ENCODE measurements around the gene LRRC41.
"Not testable (repeated sequence)": the region's sequence is repeated elsewhere in the genome, so short reads cannot be mapped to it uniquely, and the experiment has no call there.

The LRRC41 gene

GRCh38 chr1:46303038-46303871 lies at the start of gene LRRC41, which contains the start of gene UQCRH:
TSS of gene LRRC41 (minus strand) at chr1:46303616. CDS start at chr1:46303322, 294 bp downstream.
TSS of gene UQCRH (plus strand) at chr1:46303698. CDS start at chr1:46303767, 69 bp downstream.
- DNase-seq, result peak; percentile 98

- no peak for DNase-seq
Measured at GRCh38 chr1:46352363-46352762, 48.9 kb upstream of the LRRC41 start.

- DNase-seq, result no peak
Measured at GRCh38 chr1:46345281-46345680, 41.9 kb upstream of the LRRC41 start.

- DNase-seq, result no peak
Measured at GRCh38 chr1:46344481-46344880, 41.1 kb upstream of the LRRC41 start.

- DNase-seq, result no peak
Measured at GRCh38 chr1:46343705-46344104, 40.3 kb upstream of the LRRC41 start.

GRCh38 chr1:46343351-46343695 lies 39.9 kb upstream of the LRRC41 start:
- no peak for DNase-seq

GRCh38 chr1:46342677-46343350 lies 39.4 kb upstream of the LRRC41 start:
- DNase-seq, result no peak

GRCh38 chr1:46342084-46342656 lies 38.8 kb upstream of the LRRC41 start:
- DNase-seq, result peak; percentile 71

- no peak for DNase-seq
Measured at GRCh38 chr1:46341222-46342083, 38.0 kb upstream of the LRRC41 start.

- peak; percentile 93 for DNase-seq
Measured at GRCh38 chr1:46340404-46341221, 37.2 kb upstream of the LRRC41 start, which contains the start of gene NSUN4. TSS of gene NSUN4 (plus strand) at chr1:46340807. CDS start at chr1:46340827, 20 bp downstream.

GRCh38 chr1:46337409-46337808 lies 34.0 kb upstream of the LRRC41 start:
- not testable (repeated sequence) for DNase-seq

GRCh38 chr1:46335081-46335480 lies 31.7 kb upstream of the LRRC41 start:
- DNase-seq, result no peak

- DNase-seq, result no peak
Measured at GRCh38 chr1:46334030-46334384, 30.6 kb upstream of the LRRC41 start.

GRCh38 chr1:46333300-46334029 lies 30.0 kb upstream of the LRRC41 start:
- DNase-seq, result peak; percentile 62

GRCh38 chr1:46331786-46332540 lies 28.5 kb upstream of the LRRC41 start:
- peak; percentile 66 for DNase-seq

- not testable (repeated sequence) for DNase-seq
Measured at GRCh38 chr1:46330381-46330780, 27.0 kb upstream of the LRRC41 start.

- not testable (repeated sequence) for DNase-seq
Measured at GRCh38 chr1:46329807-46330206, 26.4 kb upstream of the LRRC41 start.

- DNase-seq, result not testable (repeated sequence)
Measured at GRCh38 chr1:46328182-46328581, 24.8 kb upstream of the LRRC41 start.

GRCh38 chr1:46325285-46326076 lies 22.1 kb upstream of the LRRC41 start:
- DNase-seq, result not testable (repeated sequence)

Data from islet precursor cell (in vitro differentiated cells).